C4-2B (cell line): Measurements from ENCODE around the gene C1orf159.
A peak's percentile ranks its signal among the peaks of the same experiment; 100 is the strongest.

Experiments used
- H3K27ac ChIP-seq: fragments of 450-650 bp; 2 replicates; pipeline ENCODE4 v1.5.1; 2017
- CTCF ChIP-seq: fragments of 450-650 bp; conservative IDR thresholded peaks from 2 replicates; pipeline ENCODE4 v1.5.1; 2017; ENCODE audit warnings: mild to moderate bottlenecking
- ZFX ChIP-seq: fragments of 450-650 bp; IDR thresholded peaks from 2 replicates; pipeline ENCODE4 v1.6.1; 2017

C1orf159 gene

GRCh38 chr1:1063945-1064831, 51.7 kb downstream of the C1orf159 start:
- H3K27ac ChIP-seq, result no peak overlapping the region
- TF ChIP-seq ZFX, result no peak
- TF ChIP-seq CTCF, result peak; percentile 98

GRCh38 chr1:1063261-1063944, 52.5 kb downstream of the C1orf159 start:
- TF ChIP-seq ZFX, result no peak
- TF ChIP-seq CTCF, result no peak

GRCh38 chr1:1062348-1063163, 53.3 kb downstream of the C1orf159 start:
- TF ChIP-seq ZFX (no peak), CTCF (no peak)
- no peak overlapping the region for H3K27ac ChIP-seq

More at GRCh38 chr1:1063261-1063944, 52.5 kb downstream of the C1orf159 start:
- no peak overlapping the region for H3K27ac ChIP-seq

DNA sequence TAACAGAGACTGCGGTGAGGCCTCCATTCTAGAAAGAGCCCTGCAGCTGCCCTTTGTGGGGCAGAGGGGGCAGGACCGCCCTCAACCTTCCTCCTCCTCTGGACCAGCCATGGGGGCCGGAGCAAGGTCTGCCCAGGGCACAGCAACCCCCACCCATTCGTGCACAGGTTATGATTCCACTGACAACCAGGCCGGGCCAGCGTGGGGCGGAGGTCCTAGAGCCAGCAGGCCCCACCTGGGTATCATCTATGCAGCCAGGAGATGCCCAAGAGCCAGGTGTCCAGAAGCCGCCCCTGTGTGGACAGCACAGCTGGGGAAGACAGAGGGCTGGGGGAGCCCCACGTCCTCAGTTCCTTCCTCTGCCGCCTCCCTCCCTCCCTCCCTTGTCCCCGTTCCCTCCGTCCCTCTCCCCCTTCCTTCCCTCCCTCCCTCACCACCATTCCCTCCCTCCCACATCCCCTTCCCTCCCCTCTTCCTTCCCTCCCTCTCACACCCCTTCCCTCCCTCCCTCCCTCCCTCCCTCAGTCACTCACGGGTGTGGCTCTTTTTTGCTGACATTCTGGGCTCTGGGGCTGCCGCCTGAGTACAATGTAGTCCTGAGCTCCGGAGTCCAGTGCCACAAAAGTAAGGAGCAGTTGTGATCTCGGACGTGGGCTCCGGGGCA, 54.1 kb downstream of the C1orf159 start:
- H3K27ac ChIP-seq, result no peak overlapping the region
- no peak for TF ChIP-seq CTCF
- no peak for TF ChIP-seq ZFX

DNA sequence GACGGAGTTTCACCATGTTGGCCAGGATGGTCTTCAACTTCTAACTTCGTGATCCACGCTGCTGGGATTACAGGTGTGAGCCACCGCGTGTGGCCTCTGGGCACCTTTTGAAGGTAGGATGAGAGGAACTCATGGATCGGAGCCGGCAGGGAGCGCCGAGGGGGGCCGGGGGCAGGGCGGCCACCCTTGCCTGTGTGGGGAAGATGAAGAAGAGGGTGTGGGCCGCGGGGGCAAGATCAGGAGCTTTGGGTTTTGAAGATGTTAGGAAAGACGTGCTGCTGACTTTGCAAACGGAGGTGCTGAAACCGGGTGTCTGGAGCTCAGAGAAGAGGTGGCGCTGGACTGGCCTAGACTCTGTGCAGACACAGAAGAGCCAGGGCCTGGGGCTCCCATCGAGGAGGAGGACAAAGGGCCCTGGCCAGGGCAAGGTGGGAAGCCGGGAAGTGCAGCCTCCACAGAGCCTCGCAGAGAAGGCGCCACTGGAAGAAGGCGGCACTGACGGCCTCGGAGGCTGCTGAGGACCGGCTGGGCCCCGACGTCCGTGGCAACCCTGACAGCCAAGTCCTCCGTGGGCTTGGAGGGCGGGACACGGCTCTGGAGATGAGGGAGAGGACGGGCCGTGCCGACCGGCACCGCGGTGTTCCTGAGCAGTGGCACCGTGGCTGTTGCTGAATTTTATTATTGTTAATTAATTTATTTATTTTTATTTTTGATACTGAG, 55.4 kb downstream of the C1orf159 start:
- TF ChIP-seq CTCF (no peak), ZFX (no peak)

DNA sequence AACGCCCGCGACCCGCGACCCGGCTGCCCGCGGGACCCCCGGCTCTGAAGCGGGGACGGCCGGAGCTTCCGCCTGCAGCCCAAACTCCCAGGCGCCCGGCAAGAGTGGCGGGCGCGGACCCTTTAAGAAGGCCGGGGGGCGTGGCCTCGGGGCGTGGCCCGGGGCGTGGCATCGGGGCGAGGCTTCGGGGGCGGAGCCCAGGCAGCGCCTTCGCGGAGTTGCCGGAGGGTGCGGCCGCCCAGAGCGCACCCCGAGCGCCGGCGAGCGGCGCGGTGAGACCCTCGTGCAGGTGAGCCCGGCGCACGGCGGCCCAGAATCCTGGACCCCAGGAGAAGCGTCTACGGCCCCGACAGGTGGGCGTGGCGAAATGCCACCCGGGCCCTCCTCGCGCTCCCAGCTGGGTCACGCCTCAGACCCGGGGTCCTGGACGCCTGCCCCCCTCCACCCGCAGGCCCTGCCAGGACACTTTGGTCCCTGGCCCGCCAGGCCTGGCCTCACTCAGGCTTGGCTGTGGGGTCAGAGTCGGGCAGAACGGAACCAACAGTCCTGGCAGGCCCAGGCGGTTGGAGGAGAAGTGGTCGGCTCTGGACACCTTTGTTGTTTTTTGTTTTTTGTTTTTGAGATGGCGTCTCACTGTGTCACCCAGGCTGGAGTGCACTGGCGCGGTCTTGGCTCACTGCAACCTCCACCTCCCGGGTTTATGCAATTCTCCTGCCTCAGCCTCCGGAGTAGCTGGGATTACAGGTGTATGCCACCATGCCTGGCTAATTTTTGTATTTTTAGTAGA, 56.2 kb downstream of the C1orf159 start:
- TF ChIP-seq ZFX (no peak), CTCF (peak; percentile 59)
- peak overlapping the region; percentile 48 for H3K27ac ChIP-seq

More for the DNA sequence above, 55.4 kb downstream of the C1orf159 start:
- H3K27ac ChIP-seq, result no peak overlapping the region
